ENCODE data around the gene RNF183.

- TF ChIP-seq CTCF (tag by site-specific recombination; IDR thresholded peaks at IDR 0.05) (no peak), YY1 (tag by site-specific recombination; IDR thresholded peaks at IDR 0.05) (no peak), ZNF16 (tag by site-specific recombination; IDR thresholded peaks at IDR 0.05; ENCODE audit: low read depth) (no peak), ZNF449 (tag by site-specific recombination; IDR thresholded peaks at IDR 0.05) (no peak), ZNF114 (tag by site-specific recombination; IDR thresholded peaks at IDR 0.05) (no peak), ZNF292 (tag by site-specific recombination; IDR thresholded peaks at IDR 0.05; ENCODE audit: borderline replicate concordance, low read depth) (no peak), ZSCAN5A (tag by site-specific recombination; IDR thresholded peaks at IDR 0.05) (no peak), ZNF24 (tag by site-specific recombination; IDR thresholded peaks at IDR 0.05) (no peak), ZNF677 (tag by site-specific recombination; IDR thresholded peaks at IDR 0.05) (no peak)
Observed at GRCh38 chr9:113293285-113293878, 9.8 kb downstream of the RNF183 start.

Measured in HEK293 (cell line).